ENCODE data around the gene EIF3L.

Gene EIF3L

DNA sequence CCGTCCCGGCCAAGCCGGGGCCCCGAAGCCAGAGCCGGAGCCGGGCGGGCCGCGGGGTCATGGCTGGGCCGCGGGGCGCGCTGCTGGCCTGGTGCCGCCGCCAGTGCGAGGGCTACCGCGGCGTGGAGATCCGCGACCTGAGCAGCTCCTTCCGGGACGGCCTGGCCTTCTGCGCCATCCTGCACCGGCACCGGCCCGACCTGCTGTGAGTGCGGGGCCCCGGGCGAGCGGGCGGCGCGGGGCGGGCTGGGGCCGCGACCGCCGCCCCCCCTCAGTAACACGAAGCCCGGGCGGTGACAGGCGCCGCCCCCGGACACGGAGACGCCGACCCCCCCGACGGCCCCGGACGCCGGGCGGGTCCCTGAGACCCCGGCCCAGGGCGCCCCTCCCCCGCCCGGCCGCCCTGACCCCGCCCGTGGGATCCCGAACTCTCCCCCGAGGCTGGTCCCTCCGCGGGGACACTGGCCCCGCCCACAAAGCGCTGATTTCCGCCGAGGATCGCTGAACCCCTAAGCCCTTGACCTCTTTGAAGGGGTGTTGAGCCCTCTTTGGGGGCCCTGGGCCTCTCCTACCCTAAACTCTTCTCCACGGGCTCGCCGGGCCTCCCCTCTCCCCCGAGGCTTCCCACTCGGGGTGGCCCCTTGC lies 57.3 kb downstream of the EIF3L start:
- DNase-seq, result no peak

GRCh38 chr22:37907036-37907954 lies 58.1 kb downstream of the EIF3L start:
- no peak for DNase-seq

- no peak for DNase-seq
Measured at GRCh38 chr22:37909766-37910165, 60.5 kb downstream of the EIF3L start.

GRCh38 chr22:37910890-37911672 lies 61.9 kb downstream of the EIF3L start:
- no peak for DNase-seq

DNA sequence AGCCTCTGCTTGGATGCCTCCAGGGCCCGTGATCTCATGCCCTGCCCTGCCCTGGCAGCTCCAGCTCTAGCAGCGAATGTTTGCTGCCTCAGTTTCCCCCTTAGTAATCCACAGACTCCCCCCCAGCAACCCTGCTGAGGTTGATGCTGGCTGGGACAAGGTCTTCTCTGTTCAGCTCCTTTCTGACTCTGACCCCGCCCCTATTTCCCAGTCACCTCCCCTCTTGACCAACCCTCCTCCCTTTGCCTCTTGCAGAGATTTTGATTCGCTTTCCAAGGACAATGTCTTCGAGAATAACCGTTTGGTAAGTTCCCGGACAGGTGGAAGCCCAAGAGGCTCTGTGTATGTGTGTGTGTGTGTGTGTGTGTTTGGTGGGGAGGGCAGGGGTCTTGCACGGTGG lies 62.5 kb downstream of the EIF3L start:
- no peak for DNase-seq

GRCh38 chr22:37912171-37912570 lies 63.0 kb downstream of the EIF3L start:
- DNase-seq, result no peak

- DNase-seq, result no peak
Measured at GRCh38 chr22:37913233-37913721, 64.1 kb downstream of the EIF3L start.

DNA sequence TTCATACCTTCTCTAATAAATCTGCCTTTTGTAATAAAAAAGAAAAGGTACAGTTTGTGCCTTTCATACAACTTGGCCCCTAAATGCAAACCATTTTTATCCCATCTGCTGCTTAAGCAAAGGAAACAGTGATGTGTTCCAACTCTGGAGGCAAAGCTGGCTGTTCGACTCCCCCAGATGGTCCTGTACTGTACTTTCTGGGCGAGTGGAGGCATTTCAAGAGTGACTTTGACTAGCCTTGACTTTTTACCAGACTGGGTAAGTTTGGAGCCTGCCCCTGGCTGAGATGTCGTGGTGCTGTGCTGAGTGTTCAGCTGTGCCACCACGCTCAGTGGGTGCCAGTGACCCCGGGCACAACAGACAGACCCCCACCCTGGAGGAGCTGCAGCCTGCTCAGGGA lies 67.1 kb downstream of the EIF3L start:
- no peak for DNase-seq

DNA sequence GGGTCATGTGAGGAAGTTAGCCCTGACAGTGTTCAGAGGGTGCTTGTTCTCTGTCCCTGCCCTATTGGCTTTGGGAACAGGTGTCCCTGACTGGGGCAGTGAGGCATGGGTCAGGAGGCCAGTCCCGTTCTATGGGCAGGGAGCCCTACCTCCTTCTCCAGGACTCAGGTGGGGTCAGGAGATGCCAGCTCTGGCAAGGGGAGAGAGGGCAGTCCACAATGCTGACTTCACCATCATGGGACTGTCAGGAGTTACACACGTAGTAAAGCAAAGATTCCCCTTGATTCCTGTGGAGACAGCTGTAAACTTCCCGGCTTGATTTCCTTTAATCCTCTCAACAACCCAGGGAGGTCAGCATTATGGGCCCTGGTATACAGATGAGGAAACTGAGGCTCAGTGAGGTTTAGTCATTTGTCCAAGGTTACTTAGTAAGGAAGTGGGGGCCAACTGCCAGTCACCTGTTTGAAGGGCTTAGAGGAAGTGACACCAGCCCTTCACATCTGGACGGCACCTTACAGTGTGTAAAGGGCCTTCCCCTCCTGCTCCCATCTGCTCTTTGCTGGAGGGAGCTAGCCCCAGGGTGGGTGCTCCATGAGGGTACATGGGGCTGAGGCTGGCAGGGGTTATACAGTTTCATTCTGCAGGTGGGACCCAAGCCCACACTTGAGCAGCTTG lies 68.8 kb downstream of the EIF3L start:
- no peak for DNase-seq

DNA sequence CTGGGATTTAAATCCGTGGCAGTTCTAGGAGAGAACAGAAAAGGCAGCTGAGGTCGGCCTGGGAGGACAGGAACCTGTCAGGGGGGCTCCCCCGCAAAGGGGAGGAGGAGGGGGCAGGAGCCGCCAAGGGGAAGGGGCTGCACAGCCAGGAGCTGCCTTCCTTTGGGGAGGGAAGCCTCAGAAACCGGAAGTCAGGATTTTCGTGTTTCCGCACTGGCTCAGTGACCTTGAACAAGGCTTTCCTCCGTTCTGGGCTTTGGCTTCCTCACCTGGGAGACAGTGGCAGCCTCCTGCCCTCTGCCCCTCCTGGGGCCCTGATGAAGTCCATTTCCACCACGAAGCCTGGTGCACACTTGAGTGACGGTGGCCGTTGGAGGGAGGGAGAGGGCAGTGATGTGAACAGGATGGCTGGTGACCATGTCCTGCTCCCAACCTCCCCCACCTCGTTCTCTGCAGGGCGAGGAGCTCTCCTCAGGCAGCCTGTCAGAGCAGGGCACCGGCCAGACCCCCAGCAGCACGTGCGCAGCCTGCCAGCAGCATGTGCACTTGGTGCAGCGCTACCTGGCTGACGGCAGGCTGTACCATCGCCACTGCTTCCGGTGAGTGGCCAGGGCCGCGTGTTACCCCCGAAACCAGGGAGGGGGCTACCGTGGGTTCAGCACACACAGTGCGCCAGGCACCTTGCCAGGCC lies 69.5 kb downstream of the EIF3L start:
- no peak for DNase-seq

DNA sequence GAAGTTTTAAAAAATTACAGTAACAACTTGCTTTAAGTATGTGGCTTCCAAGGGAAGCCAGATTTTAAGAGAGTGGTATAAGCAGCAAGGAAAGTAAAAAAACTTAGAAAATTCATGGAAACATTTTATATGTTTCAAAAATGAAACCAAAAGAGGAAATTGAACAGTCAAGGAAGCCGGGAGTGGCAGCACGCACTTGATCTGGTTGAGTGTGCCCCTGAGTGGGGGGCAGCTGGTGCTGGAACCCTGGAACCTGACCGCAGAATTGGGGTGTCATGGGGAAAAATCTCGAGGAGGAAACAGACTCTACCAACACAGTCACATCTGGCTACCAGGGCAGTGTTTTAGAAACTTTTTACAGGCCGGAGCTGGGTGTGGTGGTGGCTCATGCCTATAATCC lies 70.9 kb downstream of the EIF3L start:
- DNase-seq, result no peak

GRCh38 chr22:37922191-37922590 lies 73.0 kb downstream of the EIF3L start:
- peak; percentile 50 for DNase-seq

DNA sequence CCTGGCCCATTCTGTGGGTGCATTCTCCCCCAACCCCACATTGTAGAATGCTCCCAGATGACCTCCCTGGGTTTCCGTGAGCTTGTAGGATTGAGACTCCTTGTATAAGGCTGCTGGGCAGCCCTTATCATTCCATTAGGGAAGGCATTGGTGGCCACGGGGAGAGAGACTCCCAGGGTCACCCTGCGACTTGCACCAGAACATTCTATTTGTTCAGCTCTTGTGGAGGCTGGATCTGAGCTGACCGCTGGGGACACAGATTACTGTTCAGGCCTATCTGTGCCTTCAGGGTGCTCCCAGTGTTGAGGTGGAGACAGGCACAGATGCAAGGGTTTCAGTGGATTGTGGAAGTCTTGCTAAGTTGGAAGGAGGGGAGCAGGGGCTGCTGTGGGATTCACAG lies 74.7 kb downstream of the EIF3L start:
- DNase-seq, result no peak

- DNase-seq, result no peak
Measured at GRCh38 chr22:37924386-37925065, 75.3 kb downstream of the EIF3L start.

- no peak for DNase-seq
Measured at GRCh38 chr22:37925330-37925729, 76.1 kb downstream of the EIF3L start.

DNA sequence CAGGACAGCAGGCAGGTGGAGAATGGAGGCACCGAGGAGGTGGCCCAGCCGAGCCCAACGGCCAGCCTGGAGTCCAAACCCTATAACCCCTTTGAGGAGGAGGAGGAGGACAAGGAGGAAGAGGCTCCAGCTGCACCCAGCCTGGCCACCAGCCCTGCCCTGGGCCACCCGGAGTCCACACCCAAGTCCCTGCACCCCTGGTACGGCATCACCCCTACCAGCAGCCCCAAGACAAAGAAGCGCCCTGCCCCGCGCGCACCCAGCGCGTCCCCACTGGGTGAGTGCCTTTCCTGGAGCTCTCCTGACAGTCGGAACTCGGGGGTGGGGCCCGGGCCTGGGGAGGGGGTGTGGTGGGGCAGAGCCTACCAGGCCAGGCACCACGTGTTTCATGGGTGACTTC lies 76.5 kb downstream of the EIF3L start:
- DNase-seq, result no peak

- no peak for DNase-seq
Measured at GRCh38 chr22:37926358-37926757, 77.1 kb downstream of the EIF3L start.

GRCh38 chr22:37926771-37927636 lies 77.8 kb downstream of the EIF3L start:
- no peak for DNase-seq

DNA sequence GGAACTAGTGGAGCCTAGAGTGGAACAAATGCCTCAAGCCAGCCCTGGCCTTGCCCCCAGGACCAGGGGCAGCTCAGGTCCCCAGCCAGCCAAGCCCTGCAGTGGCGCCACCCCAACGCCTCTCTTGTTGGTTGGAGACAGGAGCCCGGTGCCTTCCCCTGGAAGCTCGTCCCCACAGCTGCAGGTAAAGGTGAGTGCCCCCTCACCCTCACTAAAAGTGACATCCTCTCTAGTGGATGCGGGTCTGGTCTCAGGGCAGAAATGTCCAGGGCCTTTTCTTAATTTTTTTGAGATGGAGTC lies 78.4 kb downstream of the EIF3L start:
- DNase-seq, result no peak

GRCh38 chr22:37929390-37929789 lies 80.2 kb downstream of the EIF3L start:
- no peak for DNase-seq

Data from 8988T (cell line).